CD1c-positive myeloid dendritic cell (primary cell): ENCODE measurements around the gene WNK4.

ENCODE experiments used
- DNase-seq: peaks from one replicate; pipeline ENCODE4 v3.0.0-alpha.2; 2016; ENCODE audit errors: extremely low spot score

The WNK4 gene

DNA sequence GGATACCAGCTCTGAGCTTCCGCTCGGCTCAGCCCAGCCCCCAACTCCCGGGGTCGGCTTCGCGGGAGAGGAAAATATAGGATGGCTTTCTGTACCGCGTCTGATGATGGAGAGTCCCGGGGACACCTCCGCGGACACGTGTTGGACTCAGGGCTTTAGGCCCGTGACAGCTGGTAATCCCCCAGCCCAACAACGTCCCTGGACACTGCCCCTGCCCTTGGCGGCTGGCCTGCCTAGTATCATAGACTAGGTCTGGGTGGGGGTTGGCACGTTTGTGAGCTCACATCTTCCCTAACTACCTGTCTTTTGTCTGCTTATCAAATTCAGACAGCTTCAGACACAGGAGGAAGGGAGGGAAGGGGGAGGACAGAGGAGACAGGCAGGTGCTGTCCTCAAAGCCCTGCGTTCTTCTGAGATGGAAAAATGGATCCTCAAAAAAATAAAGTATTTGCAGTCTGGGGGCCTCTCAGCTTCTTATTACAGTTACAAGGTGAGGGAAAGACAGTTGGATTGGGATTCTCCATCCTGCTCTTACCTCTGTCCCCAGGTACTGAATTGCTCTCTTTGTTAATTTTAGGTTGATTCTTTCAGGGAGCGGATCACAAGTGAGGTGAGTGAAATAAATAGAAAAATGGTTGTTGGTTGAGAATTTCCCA, 53.5 kb downstream of the WNK4 start:
- DNase-seq, result no peak

DNA sequence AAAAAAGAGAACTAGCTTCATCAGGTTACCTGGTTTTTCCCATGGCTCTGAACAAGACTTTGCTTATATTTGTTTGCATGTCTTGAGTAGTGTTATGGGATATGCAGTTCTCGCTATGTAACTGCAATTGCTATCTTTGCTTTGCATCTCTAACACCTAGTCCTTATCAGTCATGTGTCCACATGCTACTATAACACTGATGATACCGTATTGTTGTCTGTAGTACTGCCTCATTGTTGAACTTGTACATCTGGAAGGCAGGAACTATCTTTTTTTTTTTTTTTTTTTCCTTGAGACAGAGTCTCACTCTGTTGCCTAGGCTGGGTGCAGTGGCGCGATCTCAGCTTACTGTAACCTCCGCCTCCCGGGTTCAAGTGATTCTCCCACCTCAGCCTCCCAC, 55.3 kb downstream of the WNK4 start:
- no peak for DNase-seq

DNA sequence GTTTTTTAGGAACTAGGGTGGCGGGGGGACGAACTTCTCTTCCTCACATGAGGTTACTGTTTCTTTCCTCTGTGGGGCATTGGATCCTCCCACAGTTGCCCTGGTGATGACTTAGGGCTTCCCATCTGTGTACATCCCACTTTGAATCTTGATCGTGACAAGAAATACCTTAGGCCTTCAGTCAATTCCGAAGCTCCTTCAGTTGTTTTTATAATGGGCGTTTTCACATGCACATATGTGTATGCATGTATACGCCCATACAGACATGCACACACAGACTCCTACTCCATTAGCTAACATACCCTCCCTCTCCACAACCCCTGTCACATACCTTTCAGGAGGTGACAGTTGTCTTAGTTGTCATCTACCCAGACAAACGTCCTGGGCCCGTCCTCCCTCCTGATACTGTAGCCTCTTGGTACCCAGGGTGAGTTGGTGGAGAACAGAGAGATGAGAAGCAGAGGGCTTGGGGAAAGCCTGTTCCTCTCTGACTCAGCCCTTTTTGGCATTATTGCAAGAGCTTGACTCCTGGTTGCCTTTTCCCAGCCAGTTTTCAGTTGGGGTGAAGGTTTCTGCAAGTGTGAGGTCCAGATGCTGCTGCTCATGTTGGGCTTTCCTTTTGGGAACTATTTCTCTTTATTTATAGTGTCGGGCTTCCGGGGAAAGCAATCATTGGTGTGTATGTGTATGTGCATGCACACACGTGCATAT, 61.7 kb downstream of the WNK4 start:
- no peak for DNase-seq

DNA sequence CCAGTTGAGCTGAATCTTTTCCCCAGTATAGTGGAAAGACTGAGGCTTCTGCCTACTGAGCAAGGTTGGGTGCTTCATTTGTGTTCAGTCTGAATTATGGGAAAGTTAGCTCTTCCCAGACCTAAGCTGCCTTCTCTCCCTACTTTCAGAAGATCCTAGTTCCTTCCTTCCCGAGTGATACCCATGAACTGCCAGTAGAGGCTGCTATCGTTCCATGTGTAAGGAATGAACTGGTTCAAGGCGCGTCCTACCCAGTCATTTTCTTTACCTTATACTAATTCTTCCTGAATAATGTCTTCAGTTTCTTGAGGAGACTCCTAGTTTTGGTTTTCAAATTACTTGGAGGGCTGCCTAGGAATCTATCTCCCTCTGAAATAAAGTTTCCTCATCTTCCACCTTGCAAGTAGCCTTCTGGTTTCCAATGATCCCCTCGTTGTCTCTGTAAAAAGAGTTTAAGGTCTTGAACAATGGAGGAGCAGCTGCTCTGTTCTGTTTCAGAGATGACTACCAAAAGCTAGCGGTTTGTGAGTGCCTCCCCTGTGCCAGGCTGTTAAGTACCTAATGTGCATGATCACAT, 63.0 kb downstream of the WNK4 start:
- peak; percentile 67 for DNase-seq

DNA sequence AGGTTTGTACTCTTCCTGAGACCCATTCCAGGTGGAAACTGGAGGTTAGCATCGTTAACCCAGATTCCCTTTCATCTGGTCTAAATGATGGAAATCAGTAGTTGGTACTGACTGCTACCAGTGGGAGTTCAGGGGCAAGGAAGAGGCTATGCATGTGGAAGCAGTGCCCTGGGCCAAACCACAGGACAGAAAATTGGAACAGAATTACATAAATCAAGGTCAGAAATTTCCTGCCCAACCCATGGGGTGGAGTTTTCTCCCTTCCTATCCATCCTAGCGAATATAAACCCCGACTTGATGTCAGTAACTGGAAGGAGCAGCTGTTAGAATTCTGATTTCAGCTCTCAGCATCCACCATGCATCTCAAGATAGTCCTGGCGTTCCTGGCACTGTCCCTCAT, 63.9 kb downstream of the WNK4 start, which contains the start of gene AOC2:
Gene AOC2, plus strand, starts transcription at position 310 of the 400 bp plus-strand sequence. Its CDS starts 47 bp downstream, at position 357.
- DNase-seq, result no peak

DNA sequence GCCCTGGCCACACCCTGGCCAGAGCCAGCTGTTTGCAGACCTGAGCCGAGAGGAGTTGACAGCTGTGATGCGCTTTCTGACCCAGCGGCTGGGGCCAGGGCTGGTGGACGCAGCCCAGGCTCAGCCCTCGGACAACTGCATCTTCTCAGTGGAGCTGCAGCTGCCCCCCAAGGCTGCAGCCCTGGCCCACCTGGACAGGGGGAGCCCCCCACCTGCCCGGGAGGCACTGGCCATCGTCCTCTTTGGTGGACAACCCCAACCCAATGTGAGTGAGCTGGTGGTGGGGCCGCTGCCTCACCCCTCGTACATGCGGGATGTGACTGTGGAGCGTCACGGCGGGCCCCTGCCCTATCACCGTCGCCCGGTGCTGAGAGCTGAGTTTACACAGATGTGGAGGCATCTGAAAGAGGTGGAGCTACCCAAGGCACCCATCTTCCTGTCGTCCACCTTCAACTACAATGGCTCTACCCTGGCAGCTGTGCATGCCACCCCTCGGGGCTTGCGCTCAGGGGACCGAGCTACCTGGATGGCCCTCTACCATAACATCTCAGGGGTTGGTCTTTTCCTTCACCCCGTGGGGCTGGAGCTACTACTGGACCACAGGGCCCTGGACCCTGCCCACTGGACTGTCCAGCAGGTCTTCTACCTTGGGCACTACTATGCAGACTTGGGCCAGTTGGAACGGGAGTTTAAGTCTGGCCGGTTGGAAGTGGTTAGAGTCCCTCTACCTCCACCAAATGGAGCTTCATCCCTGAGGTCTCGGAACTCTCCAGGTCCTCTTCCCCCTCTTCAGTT, 64.5 kb downstream of the WNK4 start:
- DNase-seq, result no peak

DNA sequence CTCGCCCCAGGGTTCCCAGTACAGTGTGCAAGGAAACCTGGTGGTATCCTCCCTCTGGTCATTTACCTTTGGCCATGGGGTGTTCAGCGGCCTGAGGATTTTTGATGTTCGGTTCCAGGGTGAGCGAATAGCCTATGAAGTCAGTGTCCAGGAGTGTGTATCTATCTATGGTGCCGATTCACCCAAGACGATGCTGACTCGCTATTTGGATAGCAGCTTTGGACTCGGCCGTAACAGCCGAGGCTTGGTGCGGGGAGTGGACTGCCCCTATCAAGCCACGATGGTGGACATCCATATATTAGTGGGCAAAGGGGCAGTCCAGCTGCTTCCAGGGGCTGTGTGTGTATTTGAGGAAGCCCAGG, 65.1 kb downstream of the WNK4 start:
- DNase-seq, result no peak

DNA sequence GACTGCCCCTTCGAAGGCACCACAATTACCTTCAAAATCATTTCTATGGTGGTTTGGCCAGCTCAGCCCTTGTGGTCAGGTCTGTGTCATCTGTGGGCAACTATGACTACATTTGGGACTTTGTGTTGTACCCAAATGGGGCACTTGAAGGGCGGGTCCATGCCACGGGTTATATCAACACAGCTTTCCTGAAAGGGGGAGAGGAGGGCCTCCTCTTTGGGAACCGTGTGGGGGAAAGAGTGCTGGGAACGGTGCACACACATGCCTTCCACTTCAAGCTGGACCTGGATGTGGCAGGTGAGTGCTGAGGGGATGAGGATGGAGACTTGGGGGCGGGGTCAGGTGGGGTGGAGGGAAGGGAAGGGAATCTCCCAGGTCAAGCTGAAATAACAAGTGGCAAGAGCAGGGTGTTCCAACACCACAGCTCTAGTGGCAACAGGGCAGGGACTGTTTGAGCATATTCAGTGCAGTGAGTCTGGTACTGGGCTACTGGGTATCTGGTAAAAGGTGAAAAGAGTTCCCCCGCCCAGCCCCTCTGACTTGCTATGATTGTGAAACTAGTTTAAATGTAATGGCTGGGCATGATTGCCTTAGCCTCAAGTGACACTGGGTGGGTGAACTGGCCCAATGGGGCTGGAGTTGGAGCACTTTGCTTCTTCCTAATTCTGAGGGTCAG, 65.6 kb downstream of the WNK4 start:
- DNase-seq, result no peak
